Measurements from ENCODE around the gene RPL18. TPM values are rescaled to one million over a fixed set of nuclear protein-coding genes. Genes with fewer than 3 reads are reported as not detected.

Gene RPL18
- total and polyA plus RNA-seq, 5 donors, result 606 to 965 (median 705) TPM

- peak overlapping the region; percentile 18 for H3K27ac ChIP-seq (ENCODE audit: low read length)
- whole genome bisulfite sequencing, result 1% methylated on average over 25 of the region's 25 CpGs
- ATAC-seq (peak; percentile 77 to 80), DNase-seq (peak; percentile 79 to 90 (median 85))
- intact Hi-C loops (cut with DNase I), result loop anchor here in 3 of 4 donors (5.0 to 10.0 kb wide), 2 partner anchors 190 to 192 kb away; partner anchors contain the start of gene HSD17B14 (in 3 of the 3)
- peak overlapping the region; percentile 63 for H3K4me3 ChIP-seq (ENCODE audit: low read length)
- no peaks in the 10 kb centered on the region for H3K27me3 ChIP-seq (ENCODE audit: control insufficient read depth, insufficient read depth)
- H3K4me1 ChIP-seq (ENCODE audit: control insufficient read depth, insufficient read depth, low read length), result no peaks in the 10 kb centered on the region
- H3K9me3 ChIP-seq (ENCODE audit: control insufficient read depth, low read length), result no peaks in the 10 kb centered on the region
Measured at GRCh38 chr19:48644839-48645619, 26.1 kb upstream of the RPL18 start.

- no peaks in the 10 kb centered on the region for H3K27me3 ChIP-seq (ENCODE audit: control insufficient read depth, insufficient read depth)
- WGBS, result 74% methylated on average over 4 of the region's 4 CpGs
- ATAC-seq, result no peak
- H3K4me1 ChIP-seq (ENCODE audit: control insufficient read depth, insufficient read depth, low read length), result no peaks in the 10 kb centered on the region
- H3K4me3 ChIP-seq (ENCODE audit: low read length), result no peak overlapping the region
- H3K27ac ChIP-seq (ENCODE audit: low read length), result no peak overlapping the region
- intact Hi-C loops (cut with DNase I), result loop anchor here in 2 of 4 donors (10.0 kb wide), 1 partner anchor 190 kb away; the partner anchor contains the start of gene HSD17B14 (in 2 of the 2)
- no peaks in the 10 kb centered on the region for H3K9me3 ChIP-seq (ENCODE audit: control insufficient read depth, low read length)
- no peak for DNase-seq
Measured at GRCh38 chr19:48644355-48644754, 25.4 kb upstream of the RPL18 start.

- H3K27me3 ChIP-seq (ENCODE audit: control insufficient read depth, insufficient read depth), result no peaks in the 10 kb centered on the region
- WGBS, result 88% methylated on average over 5 of the region's 5 CpGs
- DNase-seq (no peak), ATAC-seq (no peak)
- intact Hi-C loops (cut with DNase I), result loop anchor here in 2 of 4 donors (10.0 kb wide), 1 partner anchor 192 kb away; the partner anchor contains the start of gene HSD17B14 (in 2 of the 2)
- H3K4me1 ChIP-seq (ENCODE audit: control insufficient read depth, insufficient read depth, low read length), result no peaks in the 10 kb centered on the region
- H3K27ac ChIP-seq (ENCODE audit: low read length), result no peak overlapping the region
- H3K9me3 ChIP-seq (ENCODE audit: control insufficient read depth, low read length), result no peaks in the 10 kb centered on the region
- no peak overlapping the region for H3K4me3 ChIP-seq (ENCODE audit: low read length)
Measured at GRCh38 chr19:48642862-48643261, 23.9 kb upstream of the RPL18 start.

GRCh38 chr19:48641850-48642249, 22.9 kb upstream of the RPL18 start:
- Histone ChIP-seq H3K4me3 (ENCODE audit: low read length) (no peak overlapping the region), H3K9me3 (ENCODE audit: control insufficient read depth, low read length) (no peaks in the 10 kb centered on the region), H3K4me1 (ENCODE audit: control insufficient read depth, insufficient read depth, low read length) (no peaks in the 10 kb centered on the region), H3K27me3 (ENCODE audit: control insufficient read depth, insufficient read depth) (no peaks in the 10 kb centered on the region), H3K27ac (ENCODE audit: low read length) (no peak overlapping the region)
- no peak for DNase-seq
- 94% methylated on average over 2 of the region's 2 CpGs for WGBS
- intact Hi-C loops (cut with DNase I), result loop anchor here in 2 of 4 donors (10.0 kb wide), 1 partner anchor 193 kb away; the partner anchor contains the start of gene HSD17B14 (in 2 of the 2)
- no peak for ATAC-seq

GRCh38 chr19:48639483-48640375, 20.8 kb upstream of the RPL18 start:
- no peak overlapping the region for H3K27ac ChIP-seq (ENCODE audit: low read length)
- DNase-seq, result peak in 2 of 3 donors; percentile 56 to 69

GRCh38 chr19:48638831-48639381, 19.9 kb upstream of the RPL18 start:
- no peak overlapping the region for H3K4me3 ChIP-seq (ENCODE audit: low read length)
- peaks cover 6% of the 10 kb centered on the region for H3K4me1 ChIP-seq (ENCODE audit: control insufficient read depth, insufficient read depth, low read length)
- intact Hi-C loops (cut with DNase I), result no loop called here
- H3K27me3 ChIP-seq (ENCODE audit: control insufficient read depth, insufficient read depth), result no peaks in the 10 kb centered on the region
- 79% methylated on average over 16 of the region's 16 CpGs for WGBS
- DNase-seq (peak in 2 of 3 donors; percentile 70 to 76), ATAC-seq (no peak)
- H3K27ac ChIP-seq (ENCODE audit: low read length), result peak overlapping the region; percentile 94
- no peaks in the 10 kb centered on the region for H3K9me3 ChIP-seq (ENCODE audit: control insufficient read depth, low read length)

More at GRCh38 chr19:48639483-48640375, 20.8 kb upstream of the RPL18 start:
- 63% methylated on average over 33 of the region's 33 CpGs for WGBS
- Histone ChIP-seq H3K9me3 (ENCODE audit: control insufficient read depth, low read length) (no peaks in the 10 kb centered on the region), H3K4me1 (ENCODE audit: control insufficient read depth, insufficient read depth, low read length) (peaks cover 4% of the 10 kb centered on the region), H3K27me3 (ENCODE audit: control insufficient read depth, insufficient read depth) (no peaks in the 10 kb centered on the region), H3K4me3 (ENCODE audit: low read length) (no peak overlapping the region)
- intact Hi-C loops (cut with DNase I), result loop anchor here in 2 of 4 donors (10.0 kb wide), 1 partner anchor 195 kb away; the partner anchor contains the start of gene HSD17B14 (in 2 of the 2)
- no peak for ATAC-seq

GRCh38 chr19:48637948-48638830, 19.2 kb upstream of the RPL18 start:
- peak; percentile 47 to 59 for ATAC-seq
- WGBS, result 8% methylated on average over 29 of the region's 29 CpGs
- no peaks in the 10 kb centered on the region for H3K9me3 ChIP-seq (ENCODE audit: control insufficient read depth, low read length)
- intact Hi-C loops (cut with DNase I), result no loop called here
- H3K27me3 ChIP-seq (ENCODE audit: control insufficient read depth, insufficient read depth), result no peaks in the 10 kb centered on the region
- peak overlapping the region; percentile 94 for H3K27ac ChIP-seq (ENCODE audit: low read length)
- H3K4me3 ChIP-seq (ENCODE audit: low read length), result peak overlapping the region; percentile 42
- H3K4me1 ChIP-seq (ENCODE audit: control insufficient read depth, insufficient read depth, low read length), result peaks cover 6% of the 10 kb centered on the region
- DNase-seq, result peak; percentile 85 to 91 (median 91)

- intact Hi-C loops (cut with DNase I), result no loop called here
- DNase-seq (peak; percentile 99 to 100 (median 100)), ATAC-seq (peak; percentile 85 to 87)
- Histone ChIP-seq H3K27ac (ENCODE audit: low read length) (peak overlapping the region; percentile 94), H3K27me3 (ENCODE audit: control insufficient read depth, insufficient read depth) (no peaks in the 10 kb centered on the region), H3K4me1 (ENCODE audit: control insufficient read depth, insufficient read depth, low read length) (peaks cover 6% of the 10 kb centered on the region), H3K4me3 (ENCODE audit: low read length) (peak overlapping the region; percentile 57), H3K9me3 (ENCODE audit: control insufficient read depth, low read length) (no peaks in the 10 kb centered on the region)
- WGBS, result under 1% methylated on average over 38 of the region's 38 CpGs
Measured at GRCh38 chr19:48637449-48637947, 18.5 kb upstream of the RPL18 start.

GRCh38 chr19:48636859-48637448, 18.0 kb upstream of the RPL18 start, which contains the start of gene DBP:
DBP (minus strand) TSS chr19:48637379; CDS start chr19:48636994, 385 bp downstream.
- WGBS, result under 1% methylated on average over 40 of the region's 40 CpGs
- intact Hi-C loops (cut with DNase I), result no loop called here
- H3K27ac ChIP-seq (ENCODE audit: low read length), result peak within 1 kb of the TSS; percentile 94
- peak; percentile 0 to 2 for ATAC-seq
- peak; percentile 58 to 87 (median 85) for DNase-seq
- H3K4me1 ChIP-seq (ENCODE audit: control insufficient read depth, insufficient read depth, low read length), result peaks cover 6% of the 10 kb centered on the region
- no peaks in the 10 kb centered on the region for H3K27me3 ChIP-seq (ENCODE audit: control insufficient read depth, insufficient read depth)
- H3K9me3 ChIP-seq (ENCODE audit: control insufficient read depth, low read length), result no peaks in the 10 kb centered on the region
- peak within 1 kb of the TSS; percentile 57 for H3K4me3 ChIP-seq (ENCODE audit: low read length)

All from right cardiac atrium (tissue), 5 donors.